ENCODE data around the gene MTF2.

Gene MTF2

DNA sequence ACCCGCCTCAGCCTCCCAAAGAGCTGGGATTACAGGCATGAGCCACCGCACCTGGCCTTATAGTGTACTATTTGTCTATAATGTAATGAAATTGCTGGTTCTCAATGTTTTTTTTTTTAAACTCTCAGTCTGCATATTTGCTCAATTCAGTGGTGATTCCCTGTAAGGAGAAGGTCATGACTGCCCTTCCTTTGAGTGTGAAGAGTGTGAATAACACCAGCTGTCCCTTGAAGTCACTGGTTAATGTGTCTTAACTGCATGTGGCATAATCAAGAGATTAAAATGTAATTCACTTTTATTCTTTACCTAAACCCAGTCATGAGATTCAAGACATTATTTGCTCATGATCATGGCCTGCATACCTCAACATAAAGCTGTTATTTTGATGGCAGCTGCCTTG lies 30.5 kb downstream of the MTF2 start:
- Histone ChIP-seq H3K36me3 (no peaks in the 10 kb centered on the region), H3K4me1 (no peaks in the 10 kb centered on the region), H3K9me3 (no peaks in the 10 kb centered on the region), H3K27me3 (no peaks in the 10 kb centered on the region), H3K4me3 (ENCODE audit: low read depth, low read length) (no peak overlapping the region)
- no peak for DNase-seq
- TF ChIP-seq, protein P1, sequence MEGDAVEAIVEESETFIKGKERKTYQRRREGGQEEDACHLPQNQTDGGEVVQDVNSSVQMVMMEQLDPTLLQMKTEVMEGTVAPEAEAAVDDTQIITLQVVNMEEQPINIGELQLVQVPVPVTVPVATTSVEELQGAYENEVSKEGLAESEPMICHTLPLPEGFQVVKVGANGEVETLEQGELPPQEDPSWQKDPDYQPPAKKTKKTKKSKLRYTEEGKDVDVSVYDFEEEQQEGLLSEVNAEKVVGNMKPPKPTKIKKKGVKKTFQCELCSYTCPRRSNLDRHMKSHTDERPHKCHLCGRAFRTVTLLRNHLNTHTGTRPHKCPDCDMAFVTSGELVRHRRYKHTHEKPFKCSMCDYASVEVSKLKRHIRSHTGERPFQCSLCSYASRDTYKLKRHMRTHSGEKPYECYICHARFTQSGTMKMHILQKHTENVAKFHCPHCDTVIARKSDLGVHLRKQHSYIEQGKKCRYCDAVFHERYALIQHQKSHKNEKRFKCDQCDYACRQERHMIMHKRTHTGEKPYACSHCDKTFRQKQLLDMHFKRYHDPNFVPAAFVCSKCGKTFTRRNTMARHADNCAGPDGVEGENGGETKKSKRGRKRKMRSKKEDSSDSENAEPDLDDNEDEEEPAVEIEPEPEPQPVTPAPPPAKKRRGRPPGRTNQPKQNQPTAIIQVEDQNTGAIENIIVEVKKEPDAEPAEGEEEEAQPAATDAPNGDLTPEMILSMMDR (IDR thresholded peaks at IDR 0.05; ENCODE audit: low read depth, low read length): no peak

- H3K36me3 ChIP-seq: no peaks in the 10 kb centered on the region
- no peak overlapping the region for H3K4me3 ChIP-seq (ENCODE audit: low read depth, low read length)
- no peaks in the 10 kb centered on the region for H3K4me1 ChIP-seq
- H3K9me3 ChIP-seq: no peaks in the 10 kb centered on the region
- TF ChIP-seq, protein P1 (IDR thresholded peaks at IDR 0.05; ENCODE audit: low read depth, low read length): no peak
- no peak for DNase-seq
- no peaks in the 10 kb centered on the region for H3K27me3 ChIP-seq
Measured at GRCh38 chr1:93111065-93111464, 32.0 kb downstream of the MTF2 start.

DNA sequence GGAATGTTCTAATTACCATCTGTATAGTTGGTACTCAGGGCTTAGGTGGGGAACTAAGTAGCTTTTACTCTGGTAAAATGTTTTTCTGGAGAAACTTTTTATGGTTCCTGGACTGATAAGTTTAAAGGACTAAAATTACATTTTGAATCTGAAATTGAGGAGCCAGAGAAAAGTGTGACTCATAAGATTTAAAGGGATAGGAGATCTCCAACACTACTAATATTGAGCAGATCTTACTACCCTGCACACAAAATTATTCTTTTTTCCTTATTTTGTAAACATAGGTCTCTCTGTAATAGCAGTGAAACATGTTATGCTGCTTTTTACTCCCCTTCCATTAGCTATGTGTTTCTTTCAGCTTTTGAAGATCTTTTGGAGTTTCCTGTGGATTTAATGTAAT lies 32.5 kb downstream of the MTF2 start:
- Histone ChIP-seq H3K4me1 (no peaks in the 10 kb centered on the region), H3K4me3 (ENCODE audit: low read depth, low read length) (no peak overlapping the region), H3K36me3 (no peaks in the 10 kb centered on the region), H3K27me3 (no peaks in the 10 kb centered on the region), H3K9me3 (no peaks in the 10 kb centered on the region)
- TF ChIP-seq, protein P1 (IDR thresholded peaks at IDR 0.05; ENCODE audit: low read depth, low read length): no peak
- no peak for DNase-seq

GRCh38 chr1:93113127-93113526 lies 34.0 kb downstream of the MTF2 start:
- H3K36me3 ChIP-seq: no peaks in the 10 kb centered on the region; the same call in 1 of the 2 replicates

DNA sequence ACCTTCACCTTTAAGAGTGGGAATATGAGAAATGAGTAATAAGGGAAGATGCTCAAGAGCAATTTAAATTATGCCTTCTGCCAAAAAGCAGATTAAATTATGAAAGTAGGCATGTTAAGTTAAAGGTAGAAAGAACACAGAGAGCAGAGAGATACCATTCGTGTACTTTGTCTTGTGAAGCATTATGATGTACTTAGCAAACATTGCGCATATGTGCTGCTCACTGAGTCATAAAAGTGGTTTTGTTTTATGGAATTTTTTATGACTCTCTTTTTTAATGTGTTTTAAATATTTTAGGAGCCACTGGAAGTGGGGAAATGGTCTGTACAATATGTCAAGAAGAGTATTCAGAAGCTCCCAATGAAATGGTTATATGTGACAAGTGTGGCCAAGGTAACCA lies 35.3 kb downstream of the MTF2 start:
- H3K36me3 ChIP-seq: no peaks in the 10 kb centered on the region; the same call in 1 of the 2 replicates
- H3K27me3 ChIP-seq: no peaks in the 10 kb centered on the region
- TF ChIP-seq, protein P1 (IDR thresholded peaks at IDR 0.05; ENCODE audit: low read depth, low read length): no peak
- H3K4me3 ChIP-seq (ENCODE audit: low read depth, low read length): no peak overlapping the region
- no peak for DNase-seq
- H3K4me1 ChIP-seq: no peaks in the 10 kb centered on the region
- H3K9me3 ChIP-seq: no peaks in the 10 kb centered on the region

More at GRCh38 chr1:93113127-93113526, 34.0 kb downstream of the MTF2 start:
- no peaks in the 10 kb centered on the region for H3K27me3 ChIP-seq
- no peaks in the 10 kb centered on the region for H3K4me1 ChIP-seq
- TF ChIP-seq, protein P1 (IDR thresholded peaks at IDR 0.05; ENCODE audit: low read depth, low read length): no peak
- no peak for DNase-seq
- H3K4me3 ChIP-seq (ENCODE audit: low read depth, low read length): no peak overlapping the region
- H3K9me3 ChIP-seq: no peaks in the 10 kb centered on the region

DNA sequence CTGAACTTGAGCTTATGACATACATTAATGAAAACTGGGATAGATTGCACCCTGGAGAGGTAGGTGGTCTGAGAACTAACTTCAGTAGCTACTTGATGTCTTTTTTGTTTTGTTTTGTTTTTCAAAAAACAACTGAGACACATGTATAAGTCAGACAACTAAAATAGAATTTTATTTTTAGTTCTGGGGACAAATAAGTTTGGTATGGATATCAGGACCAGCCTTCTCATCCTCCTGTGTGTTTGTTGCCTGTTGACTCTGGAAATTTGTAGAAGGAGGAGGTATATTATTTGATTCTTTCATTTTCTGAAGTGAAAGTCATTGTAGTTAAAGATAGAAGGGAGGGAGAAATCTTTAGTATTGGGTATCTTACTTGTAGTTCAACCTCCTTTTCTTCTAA lies 41.5 kb downstream of the MTF2 start:
- Histone ChIP-seq H3K36me3 (no peaks in the 10 kb centered on the region; the same call in 1 of the 2 replicates), H3K9me3 (no peaks in the 10 kb centered on the region)
- TF ChIP-seq, protein P1 (IDR thresholded peaks at IDR 0.05; ENCODE audit: low read depth, low read length): no peak

More for the DNA sequence above, 41.5 kb downstream of the MTF2 start:
- H3K4me3 ChIP-seq (ENCODE audit: low read depth, low read length): no peak overlapping the region
- H3K4me1 ChIP-seq: no peaks in the 10 kb centered on the region
- H3K27me3 ChIP-seq: no peaks in the 10 kb centered on the region
- no peak for DNase-seq
